WI38 (cell line): ENCODE data around the gene LUC7L.

ENCODE experiments used
- H3K4me3 ChIP-seq: 2 replicates; pipeline ENCODE4 v1.5.1; 2011; ENCODE audit warnings: low read depth, mild to moderate bottlenecking, control low read depth, low read length
- CTCF ChIP-seq: IDR thresholded peaks from 2 replicates; pipeline ENCODE4 v1.5.1; 2012; ENCODE audit warnings: low read depth, mild to moderate bottlenecking, control low read depth, low read length

Gene LUC7L

GRCh38 chr16:228852-229730 lies at the start of gene LUC7L:
Gene LUC7L (minus strand): TSS chr16:229449. CDS start chr16:229339, 110 bp downstream.
- TF ChIP-seq CTCF = no peak
- H3K4me3 ChIP-seq = peak within 1 kb of the TSS; percentile 97

GRCh38 chr16:278863-279366 lies 49.7 kb upstream of the LUC7L start:
- no peak overlapping the region for H3K4me3 ChIP-seq
- no peak for TF ChIP-seq CTCF

DNA sequence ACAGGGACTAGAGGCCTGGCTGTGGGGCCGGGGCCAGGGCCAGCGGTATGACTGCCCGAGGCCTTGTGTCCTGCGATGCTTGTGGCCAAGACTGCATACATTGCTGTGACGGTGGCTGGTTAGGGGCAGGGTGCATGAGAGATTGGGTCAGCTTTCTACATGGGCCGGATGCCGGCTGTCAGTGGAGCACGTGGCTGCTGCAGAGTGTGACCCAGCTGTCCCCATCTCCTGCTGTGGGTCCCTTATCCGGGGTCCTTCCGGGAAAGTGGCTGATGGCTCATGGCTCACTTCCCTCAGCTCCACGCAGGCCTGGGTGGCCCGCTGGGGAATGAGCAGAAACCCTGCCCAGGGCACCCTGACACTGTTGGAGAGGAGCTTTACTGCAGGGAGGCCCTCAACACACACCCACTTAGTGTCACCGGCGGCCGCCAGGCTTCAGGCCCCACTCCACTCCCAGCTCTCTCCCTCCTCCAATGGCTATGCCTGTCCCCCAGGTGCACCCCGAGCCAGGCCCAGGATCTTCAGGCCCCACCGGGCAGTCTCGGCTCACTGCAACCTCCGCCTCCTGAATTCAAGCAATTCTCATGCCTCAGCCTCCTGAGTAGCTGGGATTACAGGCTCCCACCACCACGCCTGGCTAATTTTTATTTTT lies 47.3 kb upstream of the LUC7L start:
- no peak overlapping the region for H3K4me3 ChIP-seq
- no peak for TF ChIP-seq CTCF

DNA sequence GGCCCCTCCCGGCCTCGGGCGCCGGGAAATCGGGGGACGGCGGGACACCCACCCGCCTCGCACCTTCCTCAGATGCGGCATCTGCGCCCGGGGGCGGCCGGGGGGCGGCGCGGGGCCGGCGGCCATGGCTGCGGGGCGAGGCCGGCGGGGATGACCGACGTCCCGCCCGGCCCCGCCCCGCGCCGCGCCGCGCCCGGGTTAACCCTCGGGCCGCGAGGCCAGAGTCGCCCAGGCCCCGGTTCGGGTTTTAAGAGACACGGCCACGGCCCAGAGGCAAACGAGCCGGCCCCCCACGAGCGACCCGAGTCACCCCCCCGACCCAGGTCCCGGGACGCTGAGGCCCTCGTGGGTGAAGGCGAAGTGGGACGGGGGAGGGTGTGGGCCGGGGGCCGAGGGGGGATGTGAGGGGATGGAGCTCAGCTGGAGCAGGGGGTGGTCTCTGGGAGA lies 46.6 kb upstream of the LUC7L start, which contains the start of gene RGS11:
RGS11 (minus strand) TSS at position 159 of the 447 bp plus-strand sequence; CDS start at position 126, 33 bp downstream.
- no peak within 1 kb of the TSS for H3K4me3 ChIP-seq
- no peak for TF ChIP-seq CTCF

DNA sequence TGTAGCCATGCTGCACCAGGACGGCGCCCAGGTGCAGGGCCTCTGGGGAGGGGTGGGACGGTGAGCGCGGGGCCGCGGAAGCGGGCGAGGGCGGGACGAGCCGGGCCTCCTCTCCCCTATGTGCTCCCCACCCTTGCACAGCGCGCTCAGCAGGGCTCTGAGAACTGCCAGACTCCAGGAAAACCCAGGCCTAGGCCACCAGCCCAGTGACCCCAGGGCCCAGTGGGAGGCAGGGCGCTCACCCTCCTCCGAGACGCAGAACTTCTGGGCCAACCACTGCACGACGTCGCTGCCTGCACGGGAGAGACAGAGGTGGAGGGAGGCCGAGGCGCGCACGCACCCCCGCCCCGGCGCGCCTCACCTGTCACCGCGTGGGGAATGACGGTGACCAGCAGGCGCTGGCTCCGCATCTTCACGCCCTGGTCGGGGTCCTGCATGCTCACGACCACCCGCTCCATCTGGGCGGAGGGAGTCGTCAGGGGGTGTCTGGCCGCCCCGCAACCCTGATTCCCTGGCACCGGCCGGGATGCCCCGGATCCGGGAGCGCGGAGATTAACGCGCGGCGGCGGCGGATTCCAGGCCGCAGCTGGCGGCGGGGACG lies 45.9 kb upstream of the LUC7L start:
- TF ChIP-seq CTCF = no peak
- H3K4me3 ChIP-seq = no peak overlapping the region

DNA sequence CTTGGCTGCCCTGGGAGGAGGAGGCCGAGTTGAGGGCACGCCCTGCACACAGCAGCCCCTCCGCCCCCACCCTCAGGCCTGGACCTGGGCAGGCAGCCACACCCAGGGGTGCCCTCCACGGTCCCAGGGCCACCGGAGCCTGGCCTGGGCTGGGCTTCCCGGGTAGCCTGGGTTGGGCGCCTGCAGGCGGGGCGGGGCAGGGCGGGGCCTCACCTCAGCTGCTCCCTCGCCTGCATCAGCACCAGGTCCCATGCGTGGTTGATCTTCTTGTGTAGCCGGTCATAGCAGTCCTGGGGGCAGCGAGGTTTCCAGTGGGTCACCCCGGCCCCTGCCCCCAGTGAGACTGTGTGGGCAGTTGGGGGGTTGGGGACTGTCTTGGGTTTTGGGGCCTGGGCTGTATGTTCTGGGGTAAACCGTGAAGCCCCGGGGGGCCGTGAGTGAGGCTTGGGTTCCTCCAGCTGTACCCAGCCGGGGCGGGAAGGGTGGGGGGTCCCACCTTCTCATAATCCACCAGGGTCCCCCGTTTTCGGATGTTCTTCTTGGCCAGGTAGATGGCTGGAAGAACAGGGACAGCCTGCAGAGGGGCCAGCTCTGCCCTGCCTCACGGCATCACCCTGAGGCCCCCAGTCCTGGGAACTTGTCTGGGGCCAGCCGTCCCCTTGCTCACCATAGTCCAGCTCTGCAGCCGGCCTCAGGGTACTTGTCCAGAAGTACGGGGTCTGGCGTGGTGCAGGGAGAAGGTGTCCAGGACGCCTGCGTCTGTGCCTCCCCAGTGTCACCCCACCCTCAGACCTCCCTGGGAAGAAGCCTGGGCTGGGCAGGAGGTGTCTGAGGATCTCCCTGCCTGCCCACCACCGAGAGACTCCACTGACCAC lies 44.5 kb upstream of the LUC7L start:
- H3K4me3 ChIP-seq = no peak overlapping the region

More for the DNA sequence above, 44.5 kb upstream of the LUC7L start:
- no peak for TF ChIP-seq CTCF
